GM20431 (cell line): Measurements from ENCODE around the gene TADA2B.

Experiments used
- in situ Hi-C: fragments of 300-500 bp; cut with MseI, MboI; formaldehyde crosslinking; loops from one replicate; pipeline ENCODE4 v1.15.0; 2020; ENCODE audit warnings: low sequenced_read_pairs; ENCODE audit not compliant: unreplicated experiment

Gene TADA2B

GRCh38 chr4:7017446-7018048 lies 25.6 kb upstream of the TADA2B start:
- in situ Hi-C loops: no loop called here

GRCh38 chr4:7018281-7018680 lies 24.9 kb upstream of the TADA2B start:
- in situ Hi-C loops: no loop called here

GRCh38 chr4:7019367-7019766 lies 23.8 kb upstream of the TADA2B start:
- in situ Hi-C loops: no loop called here

GRCh38 chr4:7020290-7020689 lies 22.9 kb upstream of the TADA2B start:
- in situ Hi-C loops: no loop called here

- in situ Hi-C loops: no loop called here
Measured at GRCh38 chr4:7020856-7021255, 22.3 kb upstream of the TADA2B start.

- in situ Hi-C loops: no loop called here
Measured at GRCh38 chr4:7021355-7021754, 21.8 kb upstream of the TADA2B start.

GRCh38 chr4:7021930-7022664 lies 21.1 kb upstream of the TADA2B start:
- in situ Hi-C loops: no loop called here

GRCh38 chr4:7023486-7023885 lies 19.7 kb upstream of the TADA2B start:
- in situ Hi-C loops: no loop called here

GRCh38 chr4:7023901-7024300 lies 19.3 kb upstream of the TADA2B start:
- in situ Hi-C loops: no loop called here

GRCh38 chr4:7024336-7024890 lies 18.8 kb upstream of the TADA2B start:
- in situ Hi-C loops: no loop called here

GRCh38 chr4:7025040-7025602 lies 18.1 kb upstream of the TADA2B start:
- in situ Hi-C loops: no loop called here

- in situ Hi-C loops: no loop called here
Measured at GRCh38 chr4:7026107-7026506, 17.1 kb upstream of the TADA2B start.

GRCh38 chr4:7027284-7027683 lies 15.9 kb upstream of the TADA2B start:
- in situ Hi-C loops: no loop called here

- in situ Hi-C loops: no loop called here
Measured at GRCh38 chr4:7027913-7028312, 15.3 kb upstream of the TADA2B start.

- in situ Hi-C loops: no loop called here
Measured at GRCh38 chr4:7029212-7029611, 14.0 kb upstream of the TADA2B start.

GRCh38 chr4:7029921-7030320 lies 13.3 kb upstream of the TADA2B start:
- in situ Hi-C loops: no loop called here

GRCh38 chr4:7030856-7031255 lies 12.3 kb upstream of the TADA2B start:
- in situ Hi-C loops: no loop called here

- in situ Hi-C loops: no loop called here
Measured at GRCh38 chr4:7031558-7032449, 11.4 kb upstream of the TADA2B start.

- in situ Hi-C loops: no loop called here
Measured at GRCh38 chr4:7032596-7032995, 10.6 kb upstream of the TADA2B start.
